Psoas muscle (tissue), 8 donors: ENCODE data around the gene CLIC4. TPM values are rescaled to one million over a fixed set of nuclear protein-coding genes. Genes with fewer than 3 reads are reported as not detected.

Experiments used
- ATAC-seq, 4 donors: fragments of 200-7000 bp; cut with Tn5 transposase; one replicate each; pipeline ENCODE4 v1.9.1; 2020; ENCODE audit warnings: moderate library complexity in 3 of 4, mild to moderate bottlenecking in 2 of 4
- DNase-seq, 2 donors: peaks; one replicate each; pipeline ENCODE4 v3.0.0-alpha.2; 2020
- H3K27ac ChIP-seq: fragments of 200-600 bp; one replicate; pipeline ENCODE4 v1.8.0; 2022
- H3K27me3 ChIP-seq, 3 donors: fragments of 200-600 bp in 1 of 3; one replicate each; pipeline versions ENCODE4 v1.6.1 to v1.8.0; 2013 to 2022; ENCODE audit warnings: low read length in 2 of 3, mild to moderate bottlenecking in 2 of 3, moderate library complexity in 1 of 3; ENCODE audit not compliant: insufficient read depth in 3 of 3
- H3K36me3 ChIP-seq, 2 donors: fragments of 200-600 bp in 1 of 2; one replicate each; pipeline versions ENCODE4 v1.6.1 to v1.8.0; 2013 to 2022; ENCODE audit warnings: low read depth in 1 of 2, mild to moderate bottlenecking in 1 of 2, moderate library complexity in 1 of 2; ENCODE audit not compliant: insufficient read depth in 1 of 2
- H3K4me1 ChIP-seq: fragments of 200-600 bp; one replicate; pipeline ENCODE4 v1.8.0; 2022
- H3K4me3 ChIP-seq: fragments of 200-600 bp; one replicate; pipeline ENCODE4 v1.8.0; 2022; ENCODE audit warnings: mild to moderate bottlenecking
- H3K9me3 ChIP-seq: fragments of 200-600 bp; one replicate; pipeline ENCODE4 v1.8.0; 2022
- CTCF ChIP-seq: fragments of 200-600 bp; IDR thresholded peaks from one replicate; pipeline ENCODE4 v1.8.0; 2022; ENCODE audit warnings: antibody characterized with exemption
- WGBS, 3 donors: extraction: QIAGEN DNeasy Blood & Tissue Kit; methylation state at CpG; one replicate each; pipeline versions ENCODE4 v1.1.6 to v1.1.7; 2013; 5-methylcytosine and 5-hydroxymethylcytosine counted together
- intact Hi-C, 2 donors: fragments of 100-400 bp; cut with DNase I; formaldehyde crosslinking; loops; one replicate each; pipeline versions ENCODE4 v1.11.0 to v1.14.2; 2022
- polyA plus RNA-seq, 3 donors: library from polyadenylated mRNA; stranded (reverse); fragments of 200-250 nt; gene quantifications; one replicate each; pipeline ENCODE4 v1.2.3, GENCODE V29; 2013
- total RNA-seq, 4 donors: library from RNA; stranded (reverse); fragmentation: NEBNext Ultra II Directional in 2 of 4; extraction: Animal tissue kit (Norgen Biotek cat#: 25700) in 2 of 4; gene quantifications; one replicate each; pipeline versions ENCODE4 v1.2.1 to v1.2.4, GENCODE V29; 2021 to 2023
- donor health status: healthy with polysubstance abuse.
- donor health status: DM: no; HTN: no; CAD: no; lungs with moderate emphysema.
- donor health status: Bipolar disorder and iron deficiency.
- donor health status: healthy.
- donor health status: DM: yes; HTN: yes; CAD: no.
- donor health status: DM: no; HTN: no; CAD: no.
- donor health status: DM: no; HTN: no; CAD: no.
- donor health status: DM: yes; HTN: yes; CAD: no.

The CLIC4 gene
- total and polyA plus RNA-seq, 7 donors, result 22.1 to 67.3 (median 44.8) TPM

- intact Hi-C loops, result loop anchor here in 1 of 2 donors (10.0 kb wide), 1 partner anchor 68 kb away; no protein-coding TSS in a partner anchor
- no peak for TF ChIP-seq CTCF
- no peak overlapping the region for H3K27ac ChIP-seq
- H3K36me3 ChIP-seq, result no peaks in the 10 kb centered on the region
- H3K9me3 ChIP-seq, result no peaks in the 10 kb centered on the region
- H3K4me3 ChIP-seq, result no peak overlapping the region
- no peaks in the 10 kb centered on the region for H3K4me1 ChIP-seq
- ATAC-seq (no peak), DNase-seq (no peak)
- H3K27me3 ChIP-seq, result no peaks in the 10 kb centered on the region
- 94 to 100% (median 98%) methylated on average over 2 of the region's 2 CpGs for WGBS, 3 donors
Observed at GRCh38 chr1:24756395-24756794, 11.1 kb downstream of the CLIC4 start.

- Histone ChIP-seq H3K4me3 (no peak overlapping the region), H3K36me3 (no peaks in the 10 kb centered on the region), H3K9me3 (no peaks in the 10 kb centered on the region), H3K4me1 (peaks cover 5% of the 10 kb centered on the region), H3K27me3 (no peaks in the 10 kb centered on the region), H3K27ac (no peak overlapping the region)
- ATAC-seq, result no peak
- no peak for TF ChIP-seq CTCF
- no peak for DNase-seq
- WGBS, 3 donors, result 93 to 94% (median 94%) methylated on average over 5 of the region's 5 CpGs
- intact Hi-C loops, result loop anchor here in 1 of 2 donors (10.0 kb wide), 1 partner anchor 65 kb away; no protein-coding TSS in a partner anchor
Observed at GRCh38 chr1:24759492-24759891, 14.2 kb downstream of the CLIC4 start.

GRCh38 chr1:24761582-24761981 is 16.3 kb downstream of the CLIC4 start:
- H3K36me3 ChIP-seq, result no peaks in the 10 kb centered on the region
- ATAC-seq, result no peak
- no peak overlapping the region for H3K27ac ChIP-seq
- H3K9me3 ChIP-seq, result no peaks in the 10 kb centered on the region
- no peak overlapping the region for H3K4me3 ChIP-seq
- no peak for TF ChIP-seq CTCF
- intact Hi-C loops, result no loop called here
- no peak for DNase-seq
- WGBS, 3 donors, result 83 to 94% (median 93%) methylated on average over 1 of the region's 1 CpG
- no peaks in the 10 kb centered on the region for H3K27me3 ChIP-seq
- peaks cover 5% of the 10 kb centered on the region for H3K4me1 ChIP-seq

GRCh38 chr1:24762133-24762676 is 17.0 kb downstream of the CLIC4 start:
- intact Hi-C loops, result no loop called here
- ATAC-seq (no peak), DNase-seq (no peak)
- no peaks in the 10 kb centered on the region for H3K36me3 ChIP-seq
- H3K9me3 ChIP-seq, result no peaks in the 10 kb centered on the region
- peaks cover 5% of the 10 kb centered on the region for H3K4me1 ChIP-seq
- H3K27me3 ChIP-seq, result no peaks in the 10 kb centered on the region
- WGBS, 3 donors, result 86 to 97% (median 90%) methylated on average over 3 of the region's 3 CpGs
- H3K4me3 ChIP-seq, result no peak overlapping the region
- H3K27ac ChIP-seq, result no peak overlapping the region
- no peak for TF ChIP-seq CTCF

GRCh38 chr1:24763671-24764070 is 18.4 kb downstream of the CLIC4 start:
- no peak overlapping the region for H3K27ac ChIP-seq
- TF ChIP-seq CTCF, result no peak
- intact Hi-C loops, result no loop called here
- H3K4me3 ChIP-seq, result no peak overlapping the region
- ATAC-seq, result no peak
- H3K27me3 ChIP-seq, result no peaks in the 10 kb centered on the region
- H3K4me1 ChIP-seq, result peaks cover 5% of the 10 kb centered on the region
- 86 to 91% (median 91%) methylated on average over 3 of the region's 3 CpGs for WGBS, 3 donors
- no peaks in the 10 kb centered on the region for H3K9me3 ChIP-seq
- no peaks in the 10 kb centered on the region for H3K36me3 ChIP-seq
- no peak for DNase-seq
